ENCODE results near the gene GPR108. TPM values are rescaled to one million over a fixed set of nuclear protein-coding genes. Genes with fewer than 3 reads are reported as not detected.
"Not testable (repeated sequence)": the region's sequence is repeated elsewhere in the genome, so short reads cannot be mapped to it uniquely, and the experiment has no call there.

Gene GPR108
- 10 to 100 TPM; 45.7 to 72.8 (median 52.0) TPM for total RNA-seq

GRCh38 chr19:6737284-6737872 is at the start of gene GPR108:
Gene GPR108, minus strand, starts transcription at chr19:6737580. Its CDS starts 4 bp downstream, at chr19:6737576.
- peaks cover 3 to 41% (median 9%) of the 10 kb centered on the region in 3 donors for H3K36me3 ChIP-seq
- peak; percentile 99 for DNase-seq
- 0% methylated on average over 6 to 34 of the region's 55 CpGs for WGBS, 2 donors
- H3K27ac ChIP-seq = peak within 1 kb of the TSS; percentile 96 to 99 (median 98)
- no peak for TF ChIP-seq CTCF (IDR thresholded peaks at IDR 0.05)
- peak in 3 of 4 donors; percentile 46 to 84 (median 54) for TF ChIP-seq POLR2A (IDR thresholded peaks at IDR 0.05)
- peak within 1 kb of the TSS; percentile 84 to 97 (median 88) for H3K4me3 ChIP-seq
- intact Hi-C loops (cut with DNase I) = no loop called here
- no peaks in the 10 kb centered on the region for H3K9me3 ChIP-seq
- H3K27me3 ChIP-seq = no peaks in the 10 kb centered on the region
- peaks cover 30 to 61% (median 36%) of the 10 kb centered on the region in 3 donors for H3K4me1 ChIP-seq

DNA sequence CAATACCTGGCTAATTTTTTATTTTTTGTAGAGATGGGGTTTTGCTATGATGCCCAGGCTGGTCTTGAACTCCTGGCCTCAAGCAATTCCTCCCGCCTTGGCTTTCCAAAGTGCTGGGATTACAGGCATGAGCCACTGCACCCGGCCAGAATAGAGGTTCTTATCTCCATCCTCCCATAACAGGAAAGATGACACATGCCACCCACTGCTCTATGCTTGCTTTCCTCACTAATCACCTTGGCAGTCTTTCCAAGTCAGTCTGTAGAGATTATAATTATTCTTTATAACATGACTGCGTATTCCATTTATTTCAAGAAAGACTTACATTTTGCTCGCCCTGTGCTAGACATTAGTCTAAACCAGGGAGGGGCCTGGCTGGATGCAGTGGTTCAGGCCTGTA is 41.8 kb upstream of the GPR108 start:
- no peak for DNase-seq
- H3K36me3 ChIP-seq = no peaks in the 10 kb centered on the region
- TF ChIP-seq CTCF (IDR thresholded peaks at IDR 0.05) (no peak), POLR2A (IDR thresholded peaks at IDR 0.05) (no peak)
- H3K27me3 ChIP-seq = no peaks in the 10 kb centered on the region
- 41 to 65% methylated on average over 4 of the region's 4 CpGs for WGBS, 2 donors
- H3K27ac ChIP-seq = no peak overlapping the region
- intact Hi-C loops (cut with DNase I) = no loop called here
- H3K4me1 ChIP-seq = peaks cover 0 to 20% (median 0%) of the 10 kb centered on the region in 3 donors
- H3K4me3 ChIP-seq = no peak overlapping the region
- no peaks in the 10 kb centered on the region for H3K9me3 ChIP-seq

DNA sequence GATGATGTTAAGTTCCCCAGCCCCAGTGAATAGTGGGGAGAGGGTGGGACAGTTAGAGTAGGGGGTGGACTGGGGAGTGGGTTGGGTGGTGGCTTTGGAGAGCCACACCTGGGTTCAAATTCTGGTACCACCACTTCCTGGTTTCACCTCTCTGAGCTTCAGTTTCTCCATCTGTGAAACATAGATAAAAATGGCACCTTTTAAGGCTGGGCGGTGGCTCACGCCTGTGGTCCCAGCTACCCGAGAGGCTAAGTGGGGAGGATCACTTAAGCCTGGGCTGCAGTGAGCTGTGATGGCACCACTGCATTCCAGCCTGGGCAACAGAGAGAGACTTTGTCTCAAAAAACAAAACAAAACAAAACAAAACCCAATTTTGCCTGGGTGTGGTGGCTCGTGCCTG is 41.0 kb upstream of the GPR108 start:
- H3K9me3 ChIP-seq = no peaks in the 10 kb centered on the region
- peaks cover 0 to 20% (median 0%) of the 10 kb centered on the region in 3 donors for H3K4me1 ChIP-seq
- WGBS, 2 donors = 45 to 69% methylated on average over 1 to 4 of the region's 4 CpGs
- H3K27me3 ChIP-seq = no peaks in the 10 kb centered on the region
- DNase-seq = no peak
- H3K27ac ChIP-seq = no peak overlapping the region
- TF ChIP-seq POLR2A (IDR thresholded peaks at IDR 0.05) = no peak
- TF ChIP-seq CTCF (IDR thresholded peaks at IDR 0.05) = no peak
- H3K4me3 ChIP-seq = no peak overlapping the region
- intact Hi-C loops (cut with DNase I) = no loop called here
- no peaks in the 10 kb centered on the region for H3K36me3 ChIP-seq

- H3K4me1 ChIP-seq = peaks cover 0 to 23% (median 0%) of the 10 kb centered on the region in 3 donors
- intact Hi-C loops (cut with DNase I) = no loop called here
- H3K9me3 ChIP-seq = no peaks in the 10 kb centered on the region
- no peak for DNase-seq
- no peak overlapping the region for H3K27ac ChIP-seq
- 88 to 98% methylated on average over 2 of the region's 2 CpGs for WGBS, 2 donors
- TF ChIP-seq POLR2A (IDR thresholded peaks at IDR 0.05) (no peak), CTCF (IDR thresholded peaks at IDR 0.05) (no peak)
- no peaks in the 10 kb centered on the region for H3K27me3 ChIP-seq
- H3K4me3 ChIP-seq = no peak overlapping the region
- H3K36me3 ChIP-seq = no peaks in the 10 kb centered on the region
Measured at GRCh38 chr19:6777434-6777833, 40.1 kb upstream of the GPR108 start.

- Histone ChIP-seq H3K27me3 (no peaks in the 10 kb centered on the region), H3K36me3 (no peaks in the 10 kb centered on the region), H3K4me3 (no peak overlapping the region), H3K4me1 (peaks cover 0 to 25% (median 0%) of the 10 kb centered on the region in 3 donors), H3K27ac (no peak overlapping the region), H3K9me3 (no peaks in the 10 kb centered on the region)
- DNase-seq = no peak
- WGBS, 2 donors = 94% methylated on average over 4 of the region's 4 CpGs
- TF ChIP-seq POLR2A (IDR thresholded peaks at IDR 0.05) = no peak
- intact Hi-C loops (cut with DNase I) = no loop called here
Measured at GRCh38 chr19:6776999-6777398, 39.6 kb upstream of the GPR108 start.

DNA sequence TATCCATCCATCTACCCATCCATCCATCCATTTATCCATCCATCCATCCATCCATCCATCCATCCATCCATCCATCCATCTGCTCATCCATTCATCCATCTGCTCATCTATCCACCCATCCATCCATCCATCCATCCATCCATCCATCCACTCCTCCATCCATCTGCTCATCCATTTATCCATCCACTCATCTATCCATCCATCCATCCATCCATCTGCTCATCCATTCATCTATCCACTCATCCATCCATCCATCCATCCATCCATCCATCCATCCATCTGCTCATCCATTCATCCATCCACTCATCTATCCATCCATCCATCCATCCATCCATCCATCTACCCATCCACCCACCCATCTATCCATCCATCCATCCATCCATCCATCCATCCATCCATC is 38.7 kb upstream of the GPR108 start:
- DNase-seq; H3K4me3 ChIP-seq; intact Hi-C loops (cut with DNase I); H3K27ac ChIP-seq; H3K36me3 ChIP-seq; H3K9me3 ChIP-seq; H3K27me3 ChIP-seq: not testable (repeated sequence)
- peaks cover 0 to 15% (median 0%) of the 10 kb centered on the region in 3 donors for H3K4me1 ChIP-seq

Measured in esophagus squamous epithelium (tissue), 5 donors.